ENCODE data around the gene MAP3K14.
"Not testable (repeated sequence)": the region's sequence is repeated elsewhere in the genome, so short reads cannot be mapped to it uniquely, and the experiment has no call there.

Gene MAP3K14

DNA sequence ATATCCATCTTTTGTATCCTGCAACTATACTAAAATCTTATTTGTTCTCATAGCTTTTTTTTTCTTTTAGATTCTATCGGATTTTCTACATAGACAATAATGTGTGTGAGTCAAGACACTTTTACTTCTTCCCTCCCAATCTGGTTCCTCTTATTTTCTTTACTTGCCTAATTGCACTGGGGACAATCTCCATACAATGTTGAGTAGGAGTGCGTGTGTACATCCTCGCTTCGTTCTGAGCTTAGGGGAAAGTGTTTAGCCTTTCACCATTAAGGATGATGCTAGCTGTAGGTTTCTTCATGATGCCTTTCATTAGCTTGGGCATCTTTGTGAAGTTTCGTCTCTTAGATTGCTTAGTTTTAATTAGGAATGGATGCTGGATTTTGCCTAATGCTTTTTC, 57.8 kb downstream of the MAP3K14 start:
- ATAC-seq (no peak), DNase-seq (no peak)
- Mint-ChIP-seq H3K9me3 (no peaks in the 10 kb centered on the region), H3K27ac (no peak overlapping the region), H3K36me3 (ENCODE audit: low read depth) (peaks cover 6% of the 10 kb centered on the region), H3K4me1 (peaks cover 57% of the 10 kb centered on the region), H3K4me3 (no peak overlapping the region), H3K27me3 (no peaks in the 10 kb centered on the region)

DNA sequence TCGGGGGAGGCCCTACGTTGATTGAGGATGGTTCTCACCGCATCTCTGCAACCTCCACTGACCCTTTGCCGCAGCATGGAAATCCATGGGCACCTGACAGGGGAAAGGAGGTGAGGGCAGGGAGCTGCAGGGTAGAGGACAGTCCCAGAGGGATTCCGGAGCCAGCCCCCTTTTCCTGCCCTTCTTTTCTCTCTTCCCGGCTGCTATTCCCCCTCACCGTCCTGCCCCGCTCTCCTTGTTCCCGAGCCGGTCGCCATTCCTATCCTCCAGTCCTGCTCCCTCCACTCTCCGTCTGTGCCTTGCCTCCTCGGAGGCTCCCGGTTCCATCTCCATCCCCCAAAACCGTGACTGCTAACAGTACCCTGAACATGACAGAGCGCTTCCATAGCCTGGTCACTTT, 59.7 kb downstream of the MAP3K14 start:
- Mint-ChIP-seq H3K27ac (no peak overlapping the region), H3K4me3 (no peak overlapping the region), H3K4me1 (peaks cover 63% of the 10 kb centered on the region)

DNA sequence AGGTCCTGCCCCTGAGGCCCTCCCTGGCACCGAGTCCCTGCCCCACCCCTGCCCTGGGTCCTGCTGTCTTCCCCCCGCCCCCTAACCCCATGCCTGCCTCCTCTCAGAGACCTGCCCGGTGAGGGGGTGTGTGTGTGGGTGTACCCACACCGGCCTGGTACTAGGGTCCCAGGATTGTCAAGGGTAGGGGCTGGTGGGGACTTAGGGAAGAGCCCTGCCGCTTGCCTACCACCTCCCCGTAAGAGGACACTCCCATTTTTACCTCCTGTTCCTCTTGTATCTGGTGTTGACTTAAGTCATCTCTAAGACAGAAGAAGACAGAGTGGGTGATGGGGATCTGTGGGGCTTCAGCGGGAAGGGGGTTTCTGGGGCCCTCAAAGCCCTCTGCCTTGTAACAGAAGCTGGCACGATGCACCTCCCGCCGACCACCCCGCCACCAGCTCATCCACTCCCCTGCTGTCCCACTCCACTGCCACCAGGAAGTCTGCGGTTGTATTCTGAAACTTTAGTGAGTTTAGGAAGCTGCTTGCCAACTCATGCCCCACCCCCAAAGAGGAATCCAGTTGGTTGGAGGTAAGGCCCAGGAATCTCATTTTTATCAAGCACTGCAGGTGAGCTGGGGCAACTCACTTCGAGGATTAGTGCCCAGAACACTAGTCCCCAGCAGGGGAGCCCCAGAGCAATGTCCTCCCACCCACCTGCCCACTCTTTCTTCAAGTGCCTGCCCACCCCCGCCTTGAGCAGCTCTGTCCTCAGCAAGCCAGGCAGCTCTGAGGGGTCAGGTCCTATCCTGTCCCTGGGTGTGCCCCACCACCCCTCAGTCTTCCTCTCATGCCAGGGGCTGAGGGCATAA, 60.5 kb downstream of the MAP3K14 start:
- no peaks in the 10 kb centered on the region for H3K27me3 Mint-ChIP-seq
- DNase-seq: no peak
- peak overlapping the region; percentile 53 for H3K27ac Mint-ChIP-seq

More for the DNA sequence above, 59.7 kb downstream of the MAP3K14 start:
- Mint-ChIP-seq H3K36me3 (ENCODE audit: low read depth) (peaks cover 2% of the 10 kb centered on the region), H3K9me3 (no peaks in the 10 kb centered on the region), H3K27me3 (no peaks in the 10 kb centered on the region)
- no peak for ATAC-seq
- DNase-seq: no peak

DNA sequence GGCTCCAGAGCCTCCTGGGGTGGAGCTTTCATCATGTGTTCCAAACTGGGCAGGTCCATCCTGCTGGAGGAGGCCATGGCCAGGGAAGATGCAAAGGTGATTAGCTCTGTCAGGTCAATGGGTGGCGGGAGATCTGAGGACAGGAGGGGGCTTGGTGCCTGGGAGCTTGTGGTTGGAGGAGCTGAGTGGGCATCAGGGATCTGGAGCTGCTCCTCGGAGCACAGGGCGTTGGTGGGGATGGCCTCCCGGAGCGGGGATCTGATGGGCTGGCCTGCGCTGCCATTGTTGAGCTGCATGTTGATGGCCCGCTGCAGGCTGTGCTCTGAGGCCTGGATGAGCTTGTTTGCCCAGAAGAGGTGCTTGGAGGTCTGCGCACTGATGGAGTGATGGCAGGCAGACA, 61.5 kb downstream of the MAP3K14 start:
- no peaks in the 10 kb centered on the region for H3K27me3 Mint-ChIP-seq
- no peaks in the 10 kb centered on the region for H3K36me3 Mint-ChIP-seq (ENCODE audit: low read depth)
- no peak overlapping the region for H3K4me3 Mint-ChIP-seq
- peaks cover 64% of the 10 kb centered on the region for H3K4me1 Mint-ChIP-seq
- peak overlapping the region; percentile 62 for H3K27ac Mint-ChIP-seq
- H3K9me3 Mint-ChIP-seq: no peaks in the 10 kb centered on the region
- no peak for DNase-seq
- ATAC-seq: no peak

More for the DNA sequence above, 60.5 kb downstream of the MAP3K14 start:
- Mint-ChIP-seq H3K4me1 (peaks cover 63% of the 10 kb centered on the region), H3K9me3 (no peaks in the 10 kb centered on the region), H3K4me3 (no peak overlapping the region), H3K36me3 (ENCODE audit: low read depth) (peaks cover 2% of the 10 kb centered on the region)
- ATAC-seq: peak; percentile 31

DNA sequence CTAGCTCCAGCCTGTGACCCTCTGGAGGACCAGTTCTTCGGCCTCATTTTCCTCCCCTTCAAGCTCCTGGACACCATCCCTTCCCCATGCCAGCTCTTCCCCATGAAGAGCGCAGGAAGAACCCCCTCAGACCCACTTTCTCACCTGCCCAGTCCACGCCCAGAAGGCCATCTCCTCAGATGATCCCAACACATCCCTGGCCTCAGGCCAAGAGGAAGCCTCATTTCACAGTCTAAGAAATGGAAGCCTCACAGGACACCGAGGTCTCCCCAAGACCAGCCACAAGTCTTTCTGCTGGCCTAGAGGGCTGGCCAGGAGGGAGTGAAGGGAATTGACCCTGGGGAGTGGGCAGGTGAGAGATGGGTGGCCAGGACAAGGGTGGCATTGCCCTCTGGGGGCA, 62.9 kb downstream of the MAP3K14 start:
- no peak for DNase-seq
- peak overlapping the region; percentile 33 for H3K27ac Mint-ChIP-seq
- peaks cover 76% of the 10 kb centered on the region for H3K4me1 Mint-ChIP-seq
- H3K4me3 Mint-ChIP-seq: no peak overlapping the region
- H3K27me3 Mint-ChIP-seq: no peaks in the 10 kb centered on the region
- no peak for ATAC-seq
- H3K9me3 Mint-ChIP-seq: no peaks in the 10 kb centered on the region
- H3K36me3 Mint-ChIP-seq (ENCODE audit: low read depth): peaks cover 8% of the 10 kb centered on the region

DNA sequence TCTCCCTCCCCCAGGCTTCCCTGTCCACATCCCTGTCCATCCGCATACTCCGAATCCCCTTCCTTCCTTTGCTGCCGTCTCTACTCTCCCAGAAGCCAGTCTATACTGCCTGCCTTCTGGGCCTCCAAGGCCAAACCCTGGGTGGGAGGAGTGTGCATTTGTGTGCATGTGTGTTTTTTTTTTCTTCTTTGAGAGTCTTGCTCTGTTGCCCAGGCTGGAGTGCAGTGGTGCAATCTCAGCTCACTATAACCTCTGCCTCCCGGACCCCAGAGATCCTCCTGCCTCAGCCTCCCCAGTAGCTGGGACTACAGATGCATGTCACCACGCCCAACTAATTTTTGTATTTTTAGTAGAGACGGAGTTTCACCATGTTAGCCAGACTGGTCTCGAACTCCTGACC, 63.6 kb downstream of the MAP3K14 start:
- H3K4me3 Mint-ChIP-seq, H3K27me3 Mint-ChIP-seq, ATAC-seq, H3K9me3 Mint-ChIP-seq, DNase-seq: not testable (repeated sequence)
- H3K36me3 Mint-ChIP-seq (ENCODE audit: low read depth): peaks cover 11% of the 10 kb centered on the region
- peaks cover 81% of the 10 kb centered on the region for H3K4me1 Mint-ChIP-seq
- H3K27ac Mint-ChIP-seq: peak overlapping the region; percentile 55

DNA sequence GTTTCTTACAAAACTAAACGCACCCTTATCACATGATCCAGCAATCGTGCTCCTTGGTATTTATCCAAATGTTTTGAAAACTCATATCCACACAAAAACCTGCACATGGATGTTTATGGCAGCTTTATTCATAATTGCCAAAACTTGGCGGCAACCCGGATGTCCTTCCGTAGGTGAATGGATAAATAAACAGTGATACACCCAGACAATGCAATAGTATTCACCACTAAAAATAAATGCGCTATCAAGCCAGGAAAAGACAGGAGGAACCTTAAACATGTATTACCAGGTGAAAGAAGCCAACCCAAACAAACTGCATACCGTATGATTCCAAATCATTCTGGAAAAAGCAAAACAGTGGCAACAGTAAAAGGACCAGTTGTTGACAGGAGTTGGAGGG, 64.9 kb downstream of the MAP3K14 start:
- H3K9me3 Mint-ChIP-seq: no peaks in the 10 kb centered on the region
- no peak for DNase-seq
- H3K27me3 Mint-ChIP-seq: no peaks in the 10 kb centered on the region
- H3K4me1 Mint-ChIP-seq: peaks cover 79% of the 10 kb centered on the region
- peaks cover 11% of the 10 kb centered on the region for H3K36me3 Mint-ChIP-seq (ENCODE audit: low read depth)
- peak overlapping the region; percentile 55 for H3K27ac Mint-ChIP-seq
- H3K4me3 Mint-ChIP-seq: no peak overlapping the region
- ATAC-seq: no peak

DNA sequence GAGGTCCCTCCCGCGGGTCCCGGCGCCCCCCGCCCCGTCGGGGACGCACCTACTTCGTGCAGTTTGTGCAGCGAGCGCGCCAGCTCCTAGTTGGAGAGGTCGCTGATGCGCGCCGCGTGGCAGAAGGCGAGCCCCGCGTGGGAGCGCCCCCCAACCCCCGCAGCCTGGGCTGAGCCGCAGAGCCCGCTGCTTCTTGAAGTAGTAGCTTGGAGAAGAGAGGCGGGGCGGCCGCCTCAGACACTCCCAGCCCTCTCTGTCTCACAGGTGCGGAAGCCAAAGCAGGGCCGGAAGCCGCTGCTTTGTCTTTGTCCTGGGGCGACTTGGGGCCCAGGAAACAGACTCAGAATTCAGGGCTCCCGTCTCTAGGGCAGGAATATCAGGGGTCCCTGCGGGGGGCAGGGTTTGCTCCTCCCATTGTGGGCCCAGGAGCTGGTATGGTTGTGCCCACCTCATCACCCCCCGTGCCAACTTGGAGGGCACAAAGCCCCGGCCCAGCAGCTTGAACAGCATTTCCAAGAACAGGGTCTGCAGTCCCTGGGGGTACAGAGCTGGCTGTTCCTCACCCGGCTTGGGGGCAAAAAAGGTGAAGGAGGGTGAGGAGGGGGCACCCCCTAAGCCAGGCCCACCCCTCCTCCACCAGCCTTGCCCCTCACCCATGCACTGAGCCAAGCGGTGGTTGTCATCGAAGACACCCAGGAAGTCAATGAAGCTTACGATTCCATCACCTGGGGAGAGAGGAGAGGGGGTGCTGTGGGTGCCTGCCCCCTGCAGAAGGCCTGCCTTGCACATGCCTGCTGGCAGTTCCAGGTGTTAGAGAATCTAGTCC, 68.5 kb downstream of the MAP3K14 start:
- H3K27ac Mint-ChIP-seq: peak overlapping the region; percentile 88
- peaks cover 61% of the 10 kb centered on the region for H3K4me1 Mint-ChIP-seq
- DNase-seq: peak; percentile 69
- peak overlapping the region; percentile 83 for H3K4me3 Mint-ChIP-seq
- H3K9me3 Mint-ChIP-seq: no peaks in the 10 kb centered on the region
- peaks cover 37% of the 10 kb centered on the region for H3K36me3 Mint-ChIP-seq (ENCODE audit: low read depth)
- ATAC-seq: peak; percentile 65
- H3K27me3 Mint-ChIP-seq: no peaks in the 10 kb centered on the region

DNA sequence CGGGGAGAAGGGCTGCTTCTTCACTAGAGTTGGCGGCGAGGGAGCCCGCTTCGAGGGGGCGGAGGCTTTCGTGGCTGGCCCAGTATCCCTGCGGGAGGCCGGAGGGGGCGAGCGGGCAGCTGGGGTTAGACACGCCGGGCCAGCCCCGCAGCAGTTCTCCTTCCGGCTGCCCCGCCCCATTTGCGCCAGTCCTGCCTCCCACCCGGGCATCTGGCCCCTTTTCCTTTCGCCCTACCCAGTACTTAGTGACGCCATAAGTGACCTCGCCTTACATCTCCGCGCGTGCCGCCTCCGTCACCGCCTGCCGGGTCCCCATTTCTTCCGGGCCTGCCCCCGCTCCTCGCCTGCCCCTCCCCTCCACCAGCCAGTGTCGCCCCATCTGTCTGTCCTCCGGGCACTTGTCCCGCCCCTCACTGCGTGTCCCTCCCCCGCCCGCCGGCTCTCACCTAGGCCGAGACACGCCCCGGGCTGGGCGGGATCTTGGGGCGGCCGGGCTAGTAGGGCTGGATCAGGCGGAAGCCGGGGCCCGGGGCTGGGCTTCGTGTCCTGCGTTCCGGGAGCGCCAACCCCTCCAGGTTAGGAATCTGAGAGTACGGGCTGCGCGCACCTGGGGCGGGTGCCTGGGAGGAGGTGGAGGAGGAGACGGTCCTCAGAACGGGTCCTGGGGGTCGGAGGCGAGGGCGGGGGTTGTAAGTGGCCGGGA, 69.2 kb downstream of the MAP3K14 start:
- no peaks in the 10 kb centered on the region for H3K27me3 Mint-ChIP-seq

DNA sequence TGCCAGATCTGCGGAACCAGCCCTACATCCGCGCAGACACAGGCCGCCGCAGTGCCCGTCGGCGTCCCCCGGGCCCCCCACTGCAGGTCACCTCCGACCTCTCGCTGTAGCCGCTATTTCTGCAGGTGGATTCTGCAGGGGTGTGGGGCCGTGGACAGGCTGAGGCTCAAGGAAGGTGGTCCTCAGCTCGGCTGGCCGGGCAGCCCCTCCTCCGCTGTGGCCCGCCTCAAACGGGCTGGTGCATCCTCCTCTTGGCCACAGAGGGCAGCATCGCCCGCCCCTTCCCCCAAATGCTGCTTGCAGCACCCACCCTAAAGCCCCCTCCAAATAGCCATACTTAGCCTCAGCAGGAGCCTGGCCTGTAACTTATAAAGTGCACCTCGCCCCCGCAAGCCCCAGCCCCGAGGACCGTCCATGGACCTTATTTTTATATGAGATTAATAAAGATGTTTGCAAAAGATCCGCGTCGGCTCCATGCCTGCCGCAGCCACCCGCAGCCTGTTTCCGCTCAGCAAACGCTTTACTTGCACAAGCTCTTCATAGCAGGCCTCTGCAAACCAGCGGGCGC, 69.9 kb downstream of the MAP3K14 start:
- no peaks in the 10 kb centered on the region for H3K9me3 Mint-ChIP-seq
- peak; percentile 40 for DNase-seq
- H3K4me3 Mint-ChIP-seq: peak overlapping the region; percentile 83
- no peak for ATAC-seq
- H3K27me3 Mint-ChIP-seq: no peaks in the 10 kb centered on the region
- H3K27ac Mint-ChIP-seq: peak overlapping the region; percentile 88
- H3K4me1 Mint-ChIP-seq: peaks cover 47% of the 10 kb centered on the region
- H3K36me3 Mint-ChIP-seq (ENCODE audit: low read depth): peaks cover 45% of the 10 kb centered on the region

More for the DNA sequence above, 69.2 kb downstream of the MAP3K14 start:
- Mint-ChIP-seq H3K9me3 (no peaks in the 10 kb centered on the region), H3K4me3 (peak overlapping the region; percentile 83), H3K4me1 (peaks cover 53% of the 10 kb centered on the region), H3K27ac (peak overlapping the region; percentile 88), H3K36me3 (ENCODE audit: low read depth) (peaks cover 41% of the 10 kb centered on the region)
- ATAC-seq (peak; percentile 91), DNase-seq (peak; percentile 99)

DNA sequence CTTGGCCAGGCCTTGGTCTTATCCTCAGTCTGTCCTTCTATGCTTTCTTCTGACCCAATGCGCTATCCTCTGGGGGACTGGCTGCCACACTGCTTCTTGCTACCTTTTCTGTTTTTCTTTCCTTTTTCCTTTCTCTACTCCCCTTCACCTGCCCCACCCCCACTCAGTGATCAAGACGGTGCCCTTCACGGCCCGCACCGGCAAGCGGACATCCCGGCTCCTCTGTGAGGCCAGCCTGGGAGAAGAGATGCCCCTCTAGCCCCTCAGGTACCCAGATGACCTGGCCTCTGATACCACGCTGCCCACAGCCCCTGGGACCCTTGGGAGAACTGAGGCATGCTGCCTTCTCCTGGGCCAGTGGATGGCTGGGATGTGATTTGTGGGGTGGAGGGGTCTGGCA, 70.5 kb downstream of the MAP3K14 start:
- Mint-ChIP-seq H3K4me1 (peaks cover 42% of the 10 kb centered on the region), H3K36me3 (ENCODE audit: low read depth) (peaks cover 45% of the 10 kb centered on the region), H3K27me3 (no peaks in the 10 kb centered on the region), H3K9me3 (no peaks in the 10 kb centered on the region), H3K27ac (peak overlapping the region; percentile 63), H3K4me3 (peak overlapping the region; percentile 83)
- DNase-seq (no peak), ATAC-seq (no peak)

DNA sequence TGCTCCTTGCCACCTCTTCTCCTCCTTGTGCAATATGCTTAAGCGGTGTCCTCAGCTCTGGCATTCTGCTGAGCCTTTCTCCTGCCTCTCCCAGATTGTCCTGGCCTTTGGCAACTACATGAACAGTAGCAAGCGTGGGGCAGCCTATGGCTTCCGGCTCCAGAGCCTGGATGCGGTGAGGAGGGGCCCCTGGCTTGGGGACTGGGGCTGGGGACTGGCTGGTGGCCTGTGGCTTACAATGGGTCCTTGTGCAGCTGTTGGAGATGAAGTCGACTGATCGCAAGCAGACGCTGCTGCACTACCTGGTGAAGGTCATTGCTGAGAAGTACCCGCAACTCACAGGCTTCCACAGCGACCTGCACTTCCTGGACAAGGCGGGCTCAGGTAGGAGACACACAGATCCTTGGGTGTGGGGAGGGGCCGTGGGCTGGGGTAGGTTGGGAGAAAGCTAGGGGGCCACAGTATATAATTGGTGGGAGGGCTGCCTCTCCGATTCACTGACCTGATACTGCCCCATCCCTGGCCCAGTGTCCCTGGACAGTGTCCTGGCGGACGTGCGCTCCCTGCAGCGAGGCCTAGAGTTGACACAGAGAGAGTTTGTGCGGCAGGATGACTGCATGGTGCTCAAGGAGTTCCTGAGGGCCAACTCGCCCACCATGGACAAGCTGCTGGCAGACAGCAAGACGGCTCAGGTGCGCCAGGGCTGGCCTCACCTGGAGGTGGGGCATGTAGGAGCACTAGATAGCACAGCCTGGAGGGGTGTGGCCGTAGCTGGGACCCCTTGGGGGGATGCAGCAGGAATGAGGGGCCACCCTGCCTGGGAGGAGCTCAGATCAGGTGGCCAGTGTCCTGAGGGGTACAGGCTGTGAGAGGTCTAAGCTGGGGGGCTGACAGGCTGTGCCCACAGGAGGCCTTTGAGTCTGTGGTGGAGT, 71.8 kb downstream of the MAP3K14 start:
- Mint-ChIP-seq H3K36me3 (ENCODE audit: low read depth) (peaks cover 50% of the 10 kb centered on the region), H3K27ac (peak overlapping the region; percentile 52), H3K4me1 (peaks cover 33% of the 10 kb centered on the region), H3K27me3 (no peaks in the 10 kb centered on the region), H3K9me3 (no peaks in the 10 kb centered on the region), H3K4me3 (no peak overlapping the region)
- no peak for ATAC-seq
- no peak for DNase-seq

DNA sequence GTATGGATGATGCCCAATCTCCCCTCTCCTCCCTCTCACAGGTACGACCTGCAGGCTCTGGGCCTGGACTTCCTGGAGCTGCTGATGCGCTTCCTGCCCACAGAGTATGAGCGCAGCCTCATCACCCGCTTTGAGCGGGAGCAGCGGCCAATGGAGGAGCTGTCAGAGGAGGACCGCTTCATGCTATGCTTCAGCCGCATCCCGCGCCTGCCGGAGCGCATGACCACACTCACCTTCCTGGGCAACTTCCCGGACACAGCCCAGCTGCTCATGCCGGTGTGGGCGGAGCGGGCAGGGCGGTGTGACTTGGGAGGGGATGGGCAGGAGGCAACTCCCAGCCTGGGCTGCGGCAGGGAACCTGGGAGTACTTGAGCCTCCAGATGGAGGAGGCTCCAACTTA, 73.1 kb downstream of the MAP3K14 start:
- Mint-ChIP-seq H3K27me3 (no peaks in the 10 kb centered on the region), H3K4me1 (peaks cover 26% of the 10 kb centered on the region), H3K9me3 (no peaks in the 10 kb centered on the region), H3K4me3 (no peak overlapping the region), H3K27ac (no peak overlapping the region), H3K36me3 (ENCODE audit: low read depth) (peaks cover 54% of the 10 kb centered on the region)
- DNase-seq (no peak), ATAC-seq (no peak)

Measured in activated naive CD8-positive, alpha-beta T cell treated with anti-CD3 and anti-CD28 coated beads, Interleukin-2, amount 50 U/mL, for 24 hours (primary cell).